A549 (cell line): Measurements from ENCODE around the gene TMEM170A.

Experiments used
- CTCF ChIP-seq: fragments of >200 bp; sonication (Bioruptor Twin); formaldehyde crosslinking; IDR thresholded peaks from 3 replicates; pipeline ENCODE4 v1.5.1; 2016
- ELK1 ChIP-seq: fragments of 150-350 bp; IDR thresholded peaks from 2 replicates; pipeline ENCODE4 v1.6.1; 2014; ENCODE audit warnings: low read depth, mild to moderate bottlenecking, low read length
- EP300 ChIP-seq, 2 experiments: fragments of >200 bp; sonication (Bioruptor Twin); formaldehyde crosslinking; IDR thresholded peaks; 2 replicates in 1 of 2; 3 replicates in 1 of 2; pipeline ENCODE4 v1.6.1; 2016 to 2017
- MAX ChIP-seq: IDR thresholded peaks from 2 replicates; pipeline ENCODE4 v1.6.1; 2012
- NR3C1 ChIP-seq: fragments of >200 bp; sonication (Bioruptor Twin); formaldehyde crosslinking; IDR thresholded peaks from 3 replicates; pipeline ENCODE4 v1.6.1; 2017
- POLR2A ChIP-seq: IDR thresholded peaks from 2 replicates; pipeline ENCODE4 v1.6.1; 2012; ENCODE audit warnings: mild to moderate bottlenecking, low read length
- RAD21 ChIP-seq, 2 experiments: fragments of >200 bp in 1 of 2; sonication (Bioruptor Twin) in 1 of 2; formaldehyde crosslinking in 1 of 2; IDR thresholded peaks in 1 of 2; conservative IDR thresholded peaks in 1 of 2; 2 replicates in 1 of 2; 3 replicates in 1 of 2; pipeline ENCODE4 v1.6.1; 2012 to 2018; ENCODE audit warnings: inconsistent platforms in 1 of 2
- REST ChIP-seq: fragments of 200-600 bp; sonication (generic); IDR thresholded peaks from 2 replicates; pipeline ENCODE4 v1.6.1; 2016; ENCODE audit warnings: antibody characterized with exemption, mild to moderate bottlenecking, moderate library complexity
- ZSCAN20 ChIP-seq: fragments of 250-450 bp; sonication (Bioruptor Pico); IDR thresholded peaks from 2 replicates; pipeline ENCODE4 v1.8.0; 2022; ENCODE audit warnings: mild to moderate bottlenecking, moderate library complexity

- TF ChIP-seq RAD21 (conservative IDR thresholded peaks at IDR 0.05 in 1 of 2, IDR thresholded peaks at IDR 0.05 in 1 of 2) = no peak
- no peak for TF ChIP-seq CTCF
- no peak for TF ChIP-seq EP300 (IDR thresholded peaks at IDR 0.05)
- no peak for TF ChIP-seq NR3C1
- no peak for TF ChIP-seq REST
- TF ChIP-seq MAX = no peak
- no peak for TF ChIP-seq ELK1
- no peak for TF ChIP-seq POLR2A
- no peak for TF ChIP-seq ZSCAN20
These were observed 19.2 kb downstream of the TMEM170A start for GRCh38 chr16:75445298-75445697.
